Ectodermal cell (in vitro differentiated cells): Measurements from ENCODE around the gene ACLY.

ENCODE experiments used
- H3K27ac ChIP-seq: 2 replicates; pipeline ENCODE4 v1.7.0; 2013; ENCODE audit warnings: mild to moderate bottlenecking, low read depth, low read length; ENCODE audit not compliant: insufficient read depth, poor library complexity, severe bottlenecking
- H3K27me3 ChIP-seq: 2 replicates; pipeline ENCODE4 v1.7.0; 2013; ENCODE audit warnings: mild to moderate bottlenecking, low read length; ENCODE audit not compliant: insufficient read depth, control insufficient read depth, poor library complexity, severe bottlenecking
- H3K36me3 ChIP-seq: one replicate; pipeline ENCODE4 v1.7.0; 2013; ENCODE audit warnings: low read length; ENCODE audit not compliant: control insufficient read depth, insufficient read depth
- H3K4me1 ChIP-seq: one replicate; pipeline ENCODE4 v1.7.0; 2013; ENCODE audit warnings: low read length; ENCODE audit not compliant: control insufficient read depth, insufficient read depth
- H3K4me3 ChIP-seq: 2 replicates; pipeline ENCODE4 v1.7.0; 2013; ENCODE audit warnings: low read depth, low read length, control low read depth; ENCODE audit not compliant: insufficient read depth
- H3K9me3 ChIP-seq: 2 replicates; pipeline ENCODE4 v1.7.0; 2013; ENCODE audit warnings: mild to moderate bottlenecking, low read length, moderate library complexity; ENCODE audit not compliant: control insufficient read depth
- WGBS, 2 experiments: methylation state at CpG; one replicate each; pipeline ENCODE4 v1.1.7; 2013; ENCODE audit warnings: missing lambda C conversion rate in 2 of 2; 5-methylcytosine and 5-hydroxymethylcytosine counted together

Gene ACLY

GRCh38 chr17:41818024-41818423 lies 100.7 kb downstream of the ACLY start:
- Histone ChIP-seq H3K27me3 (no peaks in the 10 kb centered on the region), H3K36me3 (peaks cover 11% of the 10 kb centered on the region)
- 95% methylated on average over 20 of the region's 20 CpGs for WGBS, 2 experiments

More at GRCh38 chr17:41818024-41818423, 100.7 kb downstream of the ACLY start:
- Histone ChIP-seq H3K9me3 (no peaks in the 10 kb centered on the region), H3K4me3 (no peak overlapping the region), H3K27ac (no peak overlapping the region), H3K4me1 (peaks cover 25% of the 10 kb centered on the region)
